ENCODE data around the gene OCSTAMP. TPM values are rescaled to one million over a fixed set of nuclear protein-coding genes. Genes with fewer than 3 reads are reported as not detected.

Gene OCSTAMP
- total and polyA plus RNA-seq, 2 donors (not counting 3 experiments of a cell fraction or from before 2014, with no cell fraction given) = not detected

DNA sequence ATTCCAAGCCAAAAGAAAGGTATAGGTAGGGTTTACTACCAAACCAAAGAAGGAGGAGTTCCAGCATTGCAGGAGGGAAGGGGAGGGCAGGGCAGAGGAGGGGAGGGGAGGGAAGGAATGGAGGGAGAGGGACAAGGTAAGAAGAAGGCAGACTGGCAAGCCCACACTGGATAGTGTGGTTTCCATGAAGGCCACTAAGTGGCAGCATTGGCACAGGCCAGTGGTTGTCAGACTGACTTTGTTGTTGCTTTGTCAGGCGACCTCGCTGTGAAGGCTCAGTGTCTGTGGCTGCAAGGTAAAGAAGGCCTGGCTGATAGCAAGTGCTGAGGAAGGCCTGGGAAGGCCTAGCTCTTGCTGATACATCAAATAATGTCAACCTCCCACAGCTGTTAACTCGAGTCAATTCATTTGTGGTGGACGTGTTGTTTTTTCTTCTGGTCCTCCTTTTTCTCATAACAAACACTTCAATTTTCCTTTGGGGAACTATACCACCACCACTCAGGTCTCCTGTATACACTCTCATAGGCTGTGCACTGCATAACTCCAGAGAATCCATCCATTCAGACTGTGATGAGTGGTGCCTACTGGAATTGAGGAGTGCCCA, 29.4 kb downstream of the OCSTAMP start:
- Histone ChIP-seq H3K4me1 (ENCODE audit: control insufficient read depth, extremely low read depth, insufficient read depth, low read length) (no peaks in the 10 kb centered on the region), H3K9ac (replicated peaks; ENCODE audit: extremely low read depth, insufficient read depth, low read length) (no peak overlapping the region), H3K36me3 (ENCODE audit: control insufficient read depth in 2 of 2, extremely low read depth in 1 of 2, insufficient read depth in 2 of 2, low read length in 2 of 2) (no peaks in the 10 kb centered on the region), H3K9me3 (replicated peaks; ENCODE audit: control insufficient read depth, insufficient read depth, low read length) (no peaks in the 10 kb centered on the region), H3K27me3 (ENCODE audit: control insufficient read depth in 2 of 2, insufficient read depth in 2 of 2, low read length in 2 of 2) (no peaks in the 10 kb centered on the region), H4K20me1 (replicated peaks; ENCODE audit: control insufficient read depth, extremely low read depth, insufficient read depth, low read length) (no peaks in the 10 kb centered on the region), H3K4me3 (replicated peaks in 1 of 3; ENCODE audit: insufficient read depth in 1 of 3, low read depth in 1 of 3, low read length in 3 of 3) (no peak overlapping the region), H2AFZ (ENCODE audit: low read depth, low read length) (no peak overlapping the region), H3K9me1 (replicated peaks; ENCODE audit: control insufficient read depth, extremely low read depth, insufficient read depth, low read length) (no peaks in the 10 kb centered on the region), H3K79me2 (ENCODE audit: control insufficient read depth, insufficient read depth, low read length) (no peaks in the 10 kb centered on the region), H3K27ac (ENCODE audit: insufficient read depth, low read depth, low read length) (no peak overlapping the region), H3K4me2 (ENCODE audit: insufficient read depth, low read length) (no peak overlapping the region)
- no TSS peak for BruUV-seq (replicated peaks)
- ChIA-PET CTCF (interaction anchor here (5.9 kb wide), 1 partner anchor 160 kb away, joined by 49 read pairs; no protein-coding TSS in a partner anchor), POLR2A (no interaction called here)
- peak; percentile 47 for DNase-seq (ENCODE audit: low read depth, low spot score)
- intact Hi-C loops (cut with micrococcal nuclease) = loop anchor here (1.0 kb wide), 3 partner anchors 42 to 178 kb away; no protein-coding TSS in a partner anchor
- TF ChIP-seq MYC (IDR thresholded peaks at IDR 0.05; ENCODE audit: low read depth, low read length) = no peak
- TF ChIP-seq, protein P1, sequence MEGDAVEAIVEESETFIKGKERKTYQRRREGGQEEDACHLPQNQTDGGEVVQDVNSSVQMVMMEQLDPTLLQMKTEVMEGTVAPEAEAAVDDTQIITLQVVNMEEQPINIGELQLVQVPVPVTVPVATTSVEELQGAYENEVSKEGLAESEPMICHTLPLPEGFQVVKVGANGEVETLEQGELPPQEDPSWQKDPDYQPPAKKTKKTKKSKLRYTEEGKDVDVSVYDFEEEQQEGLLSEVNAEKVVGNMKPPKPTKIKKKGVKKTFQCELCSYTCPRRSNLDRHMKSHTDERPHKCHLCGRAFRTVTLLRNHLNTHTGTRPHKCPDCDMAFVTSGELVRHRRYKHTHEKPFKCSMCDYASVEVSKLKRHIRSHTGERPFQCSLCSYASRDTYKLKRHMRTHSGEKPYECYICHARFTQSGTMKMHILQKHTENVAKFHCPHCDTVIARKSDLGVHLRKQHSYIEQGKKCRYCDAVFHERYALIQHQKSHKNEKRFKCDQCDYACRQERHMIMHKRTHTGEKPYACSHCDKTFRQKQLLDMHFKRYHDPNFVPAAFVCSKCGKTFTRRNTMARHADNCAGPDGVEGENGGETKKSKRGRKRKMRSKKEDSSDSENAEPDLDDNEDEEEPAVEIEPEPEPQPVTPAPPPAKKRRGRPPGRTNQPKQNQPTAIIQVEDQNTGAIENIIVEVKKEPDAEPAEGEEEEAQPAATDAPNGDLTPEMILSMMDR (IDR thresholded peaks at IDR 0.05; ENCODE audit: extremely low read depth in 1 of 2, insufficient read depth in 1 of 2, low read depth in 1 of 2, low read length in 2 of 2) = peak; percentile 37 to 77
- no peak for TF ChIP-seq GATA2 (IDR thresholded peaks at IDR 0.05; ENCODE audit: insufficient read depth, insufficient read length, low read depth, low read length)
- TF ChIP-seq JUN (IDR thresholded peaks at IDR 0.05; ENCODE audit: borderline replicate concordance, insufficient read depth, insufficient read length, low read depth) = no peak
- FAIRE-seq = peak; percentile 76
- dilution Hi-C loops (cut with MboI; ENCODE audit: extremely low pct_ligation_motif_present, low sequenced_read_pairs) = no loop called here

DNA sequence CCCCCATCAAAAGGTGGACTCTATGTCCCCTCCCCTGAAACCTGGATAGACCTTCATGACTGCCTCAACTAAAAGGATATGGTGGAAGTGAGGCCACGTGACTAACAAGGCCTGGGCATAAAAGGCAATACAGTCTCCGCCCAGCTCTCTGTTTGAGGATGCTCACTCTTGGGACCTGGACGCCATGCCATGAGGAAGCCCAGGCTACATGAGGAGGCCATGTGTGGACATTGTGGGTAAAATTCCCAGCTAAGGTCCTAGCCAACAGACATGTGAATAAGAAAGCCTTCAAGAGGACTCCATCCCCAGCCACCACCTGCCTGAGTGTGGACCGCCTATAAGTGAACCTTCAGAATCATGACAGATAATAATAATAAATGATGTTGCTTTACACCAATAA, 29.9 kb downstream of the OCSTAMP start:
- no peaks in the 10 kb centered on the region for H3K4me1 ChIP-seq (ENCODE audit: control insufficient read depth, extremely low read depth, insufficient read depth, low read length)
- dilution Hi-C loops (cut with MboI; ENCODE audit: extremely low pct_ligation_motif_present, low sequenced_read_pairs) (no loop called here), intact Hi-C loops (cut with micrococcal nuclease) (no loop called here)
- no peak overlapping the region for H2AFZ ChIP-seq (ENCODE audit: low read depth, low read length)
- no peaks in the 10 kb centered on the region for H3K27me3 ChIP-seq (ENCODE audit: control insufficient read depth in 2 of 2, insufficient read depth in 2 of 2, low read length in 2 of 2)
- DNase-seq (ENCODE audit: low read depth, low spot score) = no peak
- BruUV-seq (replicated peaks) = no TSS peak
- POLR2A ChIA-PET = no interaction called here
- TF ChIP-seq GATA2 (IDR thresholded peaks at IDR 0.05; ENCODE audit: insufficient read depth, insufficient read length, low read depth, low read length) (no peak), FOS (IDR thresholded peaks at IDR 0.05; ENCODE audit: borderline replicate concordance, insufficient read depth, low read length) (no peak), POLR2A (IDR thresholded peaks at IDR 0.05; ENCODE audit: low read depth, low read length) (no peak), JUN (IDR thresholded peaks at IDR 0.05; ENCODE audit: borderline replicate concordance, insufficient read depth, insufficient read length, low read depth) (no peak), EZH2 (IDR thresholded peaks at IDR 0.05; ENCODE audit: borderline replicate concordance, low read depth, low read length, severe bottlenecking) (no peak), POLR2AphosphoS5 (IDR thresholded peaks at IDR 0.05; ENCODE audit: insufficient read depth, low read depth, low read length) (no peak), MYC (IDR thresholded peaks at IDR 0.05; ENCODE audit: low read depth, low read length) (no peak)
- TF ChIP-seq, protein P2, sequence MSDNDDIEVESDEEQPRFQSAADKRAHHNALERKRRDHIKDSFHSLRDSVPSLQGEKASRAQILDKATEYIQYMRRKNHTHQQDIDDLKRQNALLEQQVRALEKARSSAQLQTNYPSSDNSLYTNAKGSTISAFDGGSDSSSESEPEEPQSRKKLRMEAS (IDR thresholded peaks at IDR 0.05; ENCODE audit: insufficient read depth, insufficient read length) = no peak
- TF ChIP-seq, protein P1 (IDR thresholded peaks at IDR 0.05; ENCODE audit: extremely low read depth in 1 of 2, insufficient read depth in 1 of 2, low read depth in 1 of 2, low read length in 2 of 2) = no peak
- no peaks in the 10 kb centered on the region for H3K36me3 ChIP-seq (ENCODE audit: control insufficient read depth in 2 of 2, extremely low read depth in 1 of 2, insufficient read depth in 2 of 2, low read length in 2 of 2)
- H3K4me3 ChIP-seq (replicated peaks in 1 of 3; ENCODE audit: insufficient read depth in 1 of 3, low read depth in 1 of 3, low read length in 3 of 3) = no peak overlapping the region
- no peaks in the 10 kb centered on the region for H3K79me2 ChIP-seq (ENCODE audit: control insufficient read depth, insufficient read depth, low read length)
- H3K9ac ChIP-seq (replicated peaks; ENCODE audit: extremely low read depth, insufficient read depth, low read length) = no peak overlapping the region
- H4K20me1 ChIP-seq (replicated peaks; ENCODE audit: control insufficient read depth, extremely low read depth, insufficient read depth, low read length) = no peaks in the 10 kb centered on the region
- FAIRE-seq = no peak
- no peak overlapping the region for H3K27ac ChIP-seq (ENCODE audit: insufficient read depth, low read depth, low read length)
- H3K9me3 ChIP-seq (replicated peaks; ENCODE audit: control insufficient read depth, insufficient read depth, low read length) = no peaks in the 10 kb centered on the region
- CTCF ChIA-PET = interaction anchor here (5.9 kb wide), 1 partner anchor 161 kb away, joined by 49 read pairs; no protein-coding TSS in a partner anchor
- no peak overlapping the region for H3K4me2 ChIP-seq (ENCODE audit: insufficient read depth, low read length)
- no peaks in the 10 kb centered on the region for H3K9me1 ChIP-seq (replicated peaks; ENCODE audit: control insufficient read depth, extremely low read depth, insufficient read depth, low read length)

Data from endothelial cell of umbilical vein (primary cell).